ENCODE measurements around the gene SYT1.

SYT1 gene

DNA sequence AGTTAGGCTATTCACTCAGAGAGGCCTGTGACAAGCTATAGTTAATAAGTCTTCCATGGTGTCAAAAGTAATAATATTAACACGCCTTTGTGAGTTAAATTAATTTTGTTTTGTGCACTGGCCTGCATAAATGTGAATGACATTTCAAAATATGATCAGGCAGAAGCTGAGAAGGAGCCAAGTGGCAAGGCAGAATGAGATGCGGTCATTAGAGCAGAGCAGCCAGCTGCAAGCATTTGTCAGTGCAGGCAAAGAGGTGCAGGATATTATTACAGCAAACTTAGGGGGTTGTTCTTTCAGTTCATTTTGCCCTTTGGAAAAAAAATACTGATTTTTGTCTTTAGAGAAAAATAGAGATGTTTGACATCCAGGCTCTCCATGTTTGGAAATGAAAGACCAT, 461.6 kb downstream of the SYT1 start:
- Histone ChIP-seq H3K27ac (no peak overlapping the region), H3K27me3 (ENCODE audit: insufficient read depth, low read depth, severe bottlenecking) (no peaks in the 10 kb centered on the region), H3K36me3 (no peaks in the 10 kb centered on the region; the same call in 1 of the 2 replicates), H3K4me3 (ENCODE audit: low read depth, low read length) (no peak overlapping the region), H3K9me3 (ENCODE audit: severe bottlenecking) (no peaks in the 10 kb centered on the region)
- DNase-seq: no peak
- TF ChIP-seq CTCF (IDR thresholded peaks at IDR 0.05; ENCODE audit: low read depth, low read length): no peak

DNA sequence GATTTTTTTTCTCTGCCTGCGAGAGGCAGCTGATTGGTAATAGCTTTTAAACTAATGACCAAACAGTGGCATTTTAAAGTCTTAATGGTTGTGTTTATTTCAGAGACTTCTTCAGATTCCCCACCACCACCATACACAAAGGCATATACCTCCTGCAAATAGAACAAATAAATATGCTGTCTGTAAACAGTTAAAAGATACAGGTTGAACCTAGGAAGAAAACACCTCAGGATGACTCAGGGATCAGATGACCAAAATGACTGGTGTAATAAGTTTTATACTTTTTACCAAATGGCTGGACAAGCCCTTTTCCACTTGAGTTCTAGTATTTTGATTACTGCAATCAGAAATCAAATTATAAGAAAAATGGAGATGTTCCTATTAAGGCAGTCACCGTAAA, 462.1 kb downstream of the SYT1 start:
- H3K36me3 ChIP-seq: no peaks in the 10 kb centered on the region; the same call in 1 of the 2 replicates
- no peak overlapping the region for H3K27ac ChIP-seq
- H3K4me3 ChIP-seq (ENCODE audit: low read depth, low read length): no peak overlapping the region
- no peak for TF ChIP-seq CTCF (IDR thresholded peaks at IDR 0.05; ENCODE audit: low read depth, low read length)
- no peak for DNase-seq
- H3K27me3 ChIP-seq (ENCODE audit: insufficient read depth, low read depth, severe bottlenecking): no peaks in the 10 kb centered on the region
- no peaks in the 10 kb centered on the region for H3K9me3 ChIP-seq (ENCODE audit: severe bottlenecking)

GRCh38 chr12:79327465-79327864, 462.9 kb downstream of the SYT1 start:
- Histone ChIP-seq H3K27me3 (ENCODE audit: insufficient read depth, low read depth, severe bottlenecking) (no peaks in the 10 kb centered on the region), H3K27ac (no peak overlapping the region), H3K36me3 (no peaks in the 10 kb centered on the region; the same call in 1 of the 2 replicates), H3K9me3 (ENCODE audit: severe bottlenecking) (no peaks in the 10 kb centered on the region), H3K4me3 (ENCODE audit: low read depth, low read length) (no peak overlapping the region)
- TF ChIP-seq CTCF (IDR thresholded peaks at IDR 0.05; ENCODE audit: low read depth, low read length): no peak
- no peak for DNase-seq

GRCh38 chr12:79329933-79330332, 465.4 kb downstream of the SYT1 start:
- Histone ChIP-seq H3K36me3 (no peaks in the 10 kb centered on the region; the same call in 1 of the 2 replicates), H3K27ac (no peak overlapping the region), H3K4me3 (ENCODE audit: low read depth, low read length) (no peak overlapping the region), H3K27me3 (ENCODE audit: insufficient read depth, low read depth, severe bottlenecking) (no peaks in the 10 kb centered on the region), H3K9me3 (ENCODE audit: severe bottlenecking) (no peaks in the 10 kb centered on the region)
- no peak for DNase-seq
- no peak for TF ChIP-seq CTCF (IDR thresholded peaks at IDR 0.05; ENCODE audit: low read depth, low read length)

- no peaks in the 10 kb centered on the region; the same call in 1 of the 2 replicates for H3K36me3 ChIP-seq
- H3K9me3 ChIP-seq (ENCODE audit: severe bottlenecking): no peaks in the 10 kb centered on the region
- no peak overlapping the region for H3K4me3 ChIP-seq (ENCODE audit: low read depth, low read length)
- H3K27me3 ChIP-seq (ENCODE audit: insufficient read depth, low read depth, severe bottlenecking): no peaks in the 10 kb centered on the region
- no peak for TF ChIP-seq CTCF (IDR thresholded peaks at IDR 0.05; ENCODE audit: low read depth, low read length)
- no peak for DNase-seq
- no peak overlapping the region for H3K27ac ChIP-seq
Observed at GRCh38 chr12:79331870-79332269, 467.3 kb downstream of the SYT1 start.

DNA sequence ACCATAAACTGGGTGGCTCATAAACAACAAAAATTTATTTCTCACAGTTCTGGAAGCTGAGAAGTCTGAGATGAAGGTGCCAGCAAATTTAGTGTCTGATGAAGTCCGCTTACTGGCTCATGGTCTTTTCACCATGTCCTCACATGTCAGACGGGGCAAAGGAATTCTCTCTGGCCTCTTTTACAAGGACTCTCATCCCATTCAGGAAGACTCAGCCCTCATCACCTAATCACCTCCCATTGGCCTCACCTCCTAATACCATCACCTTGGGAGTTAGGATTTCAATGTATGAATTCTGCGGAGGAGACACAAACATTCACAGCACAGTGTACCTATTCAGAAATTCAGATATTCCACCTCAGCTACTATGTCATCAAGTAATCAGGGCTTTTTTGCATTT, 468.6 kb downstream of the SYT1 start:
- no peak overlapping the region for H3K27ac ChIP-seq
- no peaks in the 10 kb centered on the region for H3K27me3 ChIP-seq (ENCODE audit: insufficient read depth, low read depth, severe bottlenecking)
- H3K36me3 ChIP-seq: no peaks in the 10 kb centered on the region; the same call in 1 of the 2 replicates
- H3K9me3 ChIP-seq (ENCODE audit: severe bottlenecking): no peaks in the 10 kb centered on the region
- DNase-seq: no peak
- no peak for TF ChIP-seq CTCF (IDR thresholded peaks at IDR 0.05; ENCODE audit: low read depth, low read length)
- no peak overlapping the region for H3K4me3 ChIP-seq (ENCODE audit: low read depth, low read length)
